Mesodermal cell (in vitro differentiated cells): ENCODE measurements around the gene FAM193B.
"Not testable (repeated sequence)": the region's sequence is repeated elsewhere in the genome, so short reads cannot be mapped to it uniquely, and the experiment has no call there.

Experiments
- H3K27ac ChIP-seq: 2 replicates; pipeline ENCODE4 v1.7.0; 2013; ENCODE audit warnings: mild to moderate bottlenecking, low read depth, low read length, moderate library complexity; ENCODE audit not compliant: severe bottlenecking
- H3K36me3 ChIP-seq: 2 replicates; pipeline ENCODE4 v1.7.1; 2013; ENCODE audit warnings: mild to moderate bottlenecking, low read length, moderate library complexity; ENCODE audit not compliant: control insufficient read depth, insufficient read depth
- H3K4me1 ChIP-seq: one replicate; pipeline ENCODE4 v1.7.1; 2013; ENCODE audit warnings: mild to moderate bottlenecking, low read length; ENCODE audit not compliant: insufficient read depth, control insufficient read depth, poor library complexity, severe bottlenecking
- H3K4me3 ChIP-seq: 2 replicates; pipeline ENCODE4 v1.7.0; 2013; ENCODE audit warnings: low read length, control low read depth, mild to moderate bottlenecking; ENCODE audit not compliant: insufficient read depth, poor library complexity, severe bottlenecking; ENCODE audit errors: extremely low read depth
- H3K9me3 ChIP-seq: 2 replicates; pipeline ENCODE4 v1.7.1; 2013; ENCODE audit warnings: mild to moderate bottlenecking, low read length, moderate library complexity; ENCODE audit not compliant: control insufficient read depth
- WGBS, 2 experiments: methylation state at CpG; one replicate each; pipeline ENCODE4 v1.1.5; 2013; ENCODE audit warnings: missing lambda C conversion rate in 2 of 2; ENCODE audit not compliant: insufficient coverage in 2 of 2; 5-methylcytosine and 5-hydroxymethylcytosine counted together

Gene FAM193B

GRCh38 chr5:177576169-177576568, 21.8 kb upstream of the FAM193B start:
- H3K9me3 ChIP-seq, result no peaks in the 10 kb centered on the region
- H3K27ac ChIP-seq, result no peak overlapping the region
- H3K4me3 ChIP-seq, result no peak overlapping the region
- no peaks in the 10 kb centered on the region for H3K36me3 ChIP-seq
- no peaks in the 10 kb centered on the region for H3K4me1 ChIP-seq
- WGBS, 2 experiments, result 78 to 83% methylated on average over 9 to 10 of the region's 10 CpGs

- WGBS, 2 experiments, result 69 to 70% methylated on average over 1 of the region's 1 CpG
These were observed 21.1 kb upstream of the FAM193B start for GRCh38 chr5:177575488-177575887.

GRCh38 chr5:177569894-177570293, 15.5 kb upstream of the FAM193B start:
- Histone ChIP-seq H3K4me1 (peaks cover 3% of the 10 kb centered on the region), H3K27ac (no peak overlapping the region), H3K36me3 (no peaks in the 10 kb centered on the region), H3K4me3 (no peak overlapping the region), H3K9me3 (no peaks in the 10 kb centered on the region)
- WGBS, 2 experiments, result 73 to 100% methylated on average over 1 of the region's 2 CpGs

More at GRCh38 chr5:177575488-177575887, 21.1 kb upstream of the FAM193B start:
- Histone ChIP-seq H3K9me3 (no peaks in the 10 kb centered on the region), H3K4me3 (no peak overlapping the region), H3K36me3 (no peaks in the 10 kb centered on the region), H3K27ac (no peak overlapping the region), H3K4me1 (no peaks in the 10 kb centered on the region)

GRCh38 chr5:177568326-177568725, 14.0 kb upstream of the FAM193B start:
- no peak overlapping the region for H3K4me3 ChIP-seq
- H3K4me1 ChIP-seq, result peaks cover 3% of the 10 kb centered on the region
- no peak overlapping the region for H3K27ac ChIP-seq
- WGBS, 2 experiments, result 76 to 87% methylated on average over 3 to 4 of the region's 7 CpGs
- H3K36me3 ChIP-seq, result no peaks in the 10 kb centered on the region
- no peaks in the 10 kb centered on the region for H3K9me3 ChIP-seq

GRCh38 chr5:177565046-177565445, 10.7 kb upstream of the FAM193B start:
- H3K27ac ChIP-seq, result no peak overlapping the region
- H3K4me3 ChIP-seq, result no peak overlapping the region
- peaks cover 3% of the 10 kb centered on the region for H3K9me3 ChIP-seq
- 97 to 98% methylated on average over 4 to 5 of the region's 8 CpGs for WGBS, 2 experiments
- peaks cover 3% of the 10 kb centered on the region for H3K4me1 ChIP-seq
- H3K36me3 ChIP-seq, result no peaks in the 10 kb centered on the region

GRCh38 chr5:177559446-177559941, 5.1 kb upstream of the FAM193B start:
- H3K4me3 ChIP-seq, H3K36me3 ChIP-seq, H3K27ac ChIP-seq, H3K9me3 ChIP-seq, H3K4me1 ChIP-seq: not testable (repeated sequence)
- 77 to 78% methylated on average over 4 to 5 of the region's 8 CpGs for WGBS, 2 experiments

- Histone ChIP-seq H3K27ac (peak overlapping the region; percentile 16), H3K4me3 (no peak overlapping the region), H3K9me3 (peaks cover 3% of the 10 kb centered on the region), H3K36me3 (peaks cover 1% of the 10 kb centered on the region), H3K4me1 (peaks cover 6% of the 10 kb centered on the region)
- 85 to 90% methylated on average over 2 to 4 of the region's 5 CpGs for WGBS, 2 experiments
These were observed 3.4 kb upstream of the FAM193B start for GRCh38 chr5:177557796-177558195.

- peaks cover 8% of the 10 kb centered on the region for H3K4me1 ChIP-seq
- H3K27ac ChIP-seq, result peak overlapping the region; percentile 16
- 78 to 84% methylated on average over 2 to 4 of the region's 4 CpGs for WGBS, 2 experiments
These were observed 2.8 kb upstream of the FAM193B start for GRCh38 chr5:177557041-177557647.

GRCh38 chr5:177555665-177556064, 1.3 kb upstream of the FAM193B start:
- no peak overlapping the region for H3K27ac ChIP-seq
- WGBS, 2 experiments, result 94% methylated on average over 3 to 4 of the region's 5 CpGs

More at GRCh38 chr5:177557041-177557647, 2.8 kb upstream of the FAM193B start:
- Histone ChIP-seq H3K36me3 (peaks cover 8% of the 10 kb centered on the region), H3K9me3 (peaks cover 3% of the 10 kb centered on the region), H3K4me3 (no peak overlapping the region)

GRCh38 chr5:177555228-177555627, 865 bp upstream of the FAM193B start:
- WGBS, 2 experiments, result 100% methylated on average over 2 of the region's 2 CpGs

More at GRCh38 chr5:177555665-177556064, 1.3 kb upstream of the FAM193B start:
- no peaks in the 10 kb centered on the region for H3K9me3 ChIP-seq
- H3K36me3 ChIP-seq, result peaks cover 23% of the 10 kb centered on the region
- H3K4me1 ChIP-seq, result peaks cover 8% of the 10 kb centered on the region
- no peak overlapping the region for H3K4me3 ChIP-seq

GRCh38 chr5:177553671-177554429, 513 bp downstream of the FAM193B start:
- WGBS, 2 experiments, result 0 to 1% methylated on average over 37 to 72 of the region's 72 CpGs
- H3K36me3 ChIP-seq, result peaks cover 31% of the 10 kb centered on the region
- peak overlapping the region; percentile 16 for H3K27ac ChIP-seq
- H3K9me3 ChIP-seq, result no peaks in the 10 kb centered on the region
- H3K4me1 ChIP-seq, result peaks cover 8% of the 10 kb centered on the region
- peak overlapping the region; percentile 97 for H3K4me3 ChIP-seq

More at GRCh38 chr5:177555228-177555627, 865 bp upstream of the FAM193B start:
- Histone ChIP-seq H3K4me1 (peaks cover 8% of the 10 kb centered on the region), H3K9me3 (no peaks in the 10 kb centered on the region), H3K4me3 (no peak overlapping the region), H3K36me3 (peaks cover 26% of the 10 kb centered on the region), H3K27ac (no peak overlapping the region)
